ENCODE measurements around the gene MAP4.
"Not testable (repeated sequence)": the region's sequence is repeated elsewhere in the genome, so short reads cannot be mapped to it uniquely, and the experiment has no call there.

MAP4 gene

DNA sequence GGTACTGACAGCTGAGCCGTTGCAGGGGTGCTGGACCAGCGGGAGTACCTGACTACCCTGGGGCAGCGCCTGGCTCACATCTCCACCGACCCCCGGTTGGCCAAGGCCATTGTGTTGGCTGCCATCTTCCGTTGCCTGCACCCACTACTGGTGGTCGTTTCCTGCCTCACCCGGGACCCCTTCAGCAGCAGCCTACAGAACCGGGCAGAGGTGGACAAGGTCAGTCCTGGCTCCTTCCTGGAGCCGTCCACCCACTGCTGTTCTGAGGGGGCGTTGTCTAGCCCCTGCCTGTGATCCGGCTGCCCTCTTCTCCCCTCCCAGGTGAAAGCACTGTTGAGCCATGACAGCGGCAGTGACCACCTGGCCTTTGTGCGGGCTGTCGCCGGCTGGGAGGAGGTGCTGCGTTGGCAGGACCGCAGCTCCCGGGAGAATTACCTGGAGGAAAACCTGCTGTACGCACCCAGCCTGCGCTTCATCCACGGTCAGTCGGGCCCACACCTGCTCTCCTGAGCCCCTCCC is 167.6 kb downstream of the MAP4 start:
- Histone ChIP-seq H3K36me3 (ENCODE audit: control insufficient read depth in 1 of 2, insufficient read depth in 2 of 2, low read length in 2 of 2) (peaks cover 57 to 93% of the 10 kb centered on the region in 2 donors), H3K9me3 (ENCODE audit: control insufficient read depth in 1 of 2, low read length in 2 of 2) (no peaks in the 10 kb centered on the region), H3K27ac (ENCODE audit: low read depth, low read length) (no peak overlapping the region), H3K9ac (ENCODE audit: low read depth in 1 of 2, low read length in 2 of 2) (no peak overlapping the region), H3K4me1 (ENCODE audit: control insufficient read depth in 1 of 2, insufficient read depth in 2 of 2, low read length in 2 of 2) (no peaks in the 10 kb centered on the region), H3K27me3 (ENCODE audit: control insufficient read depth in 1 of 2, insufficient read depth in 2 of 2, low read length in 2 of 2) (no peaks in the 10 kb centered on the region), H3K4me3 (ENCODE audit: low read depth in 1 of 2, low read length in 2 of 2) (no peak overlapping the region)

DNA sequence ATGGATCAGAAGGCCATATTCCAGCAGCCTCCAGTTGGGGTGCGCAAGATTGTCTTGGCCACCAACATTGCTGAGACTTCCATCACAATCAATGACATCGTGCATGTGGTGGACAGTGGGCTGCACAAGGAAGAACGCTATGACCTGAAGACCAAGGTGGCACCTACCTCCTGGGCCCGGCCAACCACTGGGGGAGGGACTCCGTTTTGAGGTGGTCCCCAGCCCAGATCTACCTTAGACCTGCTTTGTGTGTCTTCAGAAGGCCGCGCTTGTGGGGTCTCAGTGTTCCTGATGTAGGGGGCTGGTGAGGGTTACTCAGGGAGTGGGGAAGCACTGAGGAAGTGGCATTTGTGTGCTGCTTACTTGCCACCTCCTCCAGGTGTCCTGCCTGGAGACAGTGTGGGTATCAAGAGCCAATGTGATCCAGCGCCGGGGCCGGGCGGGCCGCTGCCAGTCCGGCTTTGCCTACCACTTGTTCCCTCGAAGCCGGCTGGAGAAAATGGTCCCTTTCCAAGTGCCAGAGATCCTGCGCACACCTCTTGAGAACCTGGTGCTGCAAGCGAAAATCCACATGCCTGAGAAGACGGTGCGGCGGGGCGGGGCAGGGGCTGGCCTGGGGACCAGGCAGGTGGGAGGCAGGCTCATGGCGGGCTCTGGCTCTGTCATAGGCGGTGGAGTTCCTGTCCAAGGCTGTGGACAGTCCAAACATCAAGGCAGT is 168.3 kb downstream of the MAP4 start:
- H3K27ac ChIP-seq (ENCODE audit: low read depth, low read length), result no peak overlapping the region
- peaks cover 61 to 94% of the 10 kb centered on the region in 2 donors for H3K36me3 ChIP-seq (ENCODE audit: control insufficient read depth in 1 of 2, insufficient read depth in 2 of 2, low read length in 2 of 2)
- no peaks in the 10 kb centered on the region for H3K4me1 ChIP-seq (ENCODE audit: control insufficient read depth in 1 of 2, insufficient read depth in 2 of 2, low read length in 2 of 2)
- no peaks in the 10 kb centered on the region for H3K27me3 ChIP-seq (ENCODE audit: control insufficient read depth in 1 of 2, insufficient read depth in 2 of 2, low read length in 2 of 2)
- H3K9ac ChIP-seq (ENCODE audit: low read depth in 1 of 2, low read length in 2 of 2), result no peak overlapping the region
- no peak overlapping the region for H3K4me3 ChIP-seq (ENCODE audit: low read depth in 1 of 2, low read length in 2 of 2)
- no peaks in the 10 kb centered on the region for H3K9me3 ChIP-seq (ENCODE audit: control insufficient read depth in 1 of 2, low read length in 2 of 2)

DNA sequence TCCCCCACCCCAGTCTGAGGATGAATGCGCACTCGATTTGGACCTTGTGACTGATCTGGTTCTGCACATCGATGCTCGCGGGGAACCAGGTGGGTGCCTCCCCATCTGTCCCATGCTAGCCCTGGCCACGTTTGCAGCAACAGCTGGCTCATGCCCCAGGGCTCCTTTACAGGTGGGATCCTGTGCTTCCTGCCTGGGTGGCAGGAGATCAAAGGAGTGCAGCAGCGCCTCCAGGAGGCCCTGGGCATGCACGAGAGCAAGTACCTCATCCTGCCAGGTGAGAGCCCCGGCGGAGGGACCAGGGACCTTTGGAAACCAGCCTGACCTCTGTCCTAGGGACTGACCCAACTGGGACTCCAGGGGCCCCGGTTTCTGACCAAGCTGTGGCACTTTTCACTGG is 169.0 kb downstream of the MAP4 start:
- H3K27ac ChIP-seq (ENCODE audit: low read depth, low read length), result no peak overlapping the region
- H3K9ac ChIP-seq (ENCODE audit: low read depth in 1 of 2, low read length in 2 of 2), result no peak overlapping the region
- H3K27me3 ChIP-seq (ENCODE audit: control insufficient read depth in 1 of 2, insufficient read depth in 2 of 2, low read length in 2 of 2), result no peaks in the 10 kb centered on the region
- H3K36me3 ChIP-seq (ENCODE audit: control insufficient read depth in 1 of 2, insufficient read depth in 2 of 2, low read length in 2 of 2), result peaks cover 67 to 93% of the 10 kb centered on the region in 2 donors
- H3K4me3 ChIP-seq (ENCODE audit: low read depth in 1 of 2, low read length in 2 of 2), result no peak overlapping the region
- no peaks in the 10 kb centered on the region for H3K9me3 ChIP-seq (ENCODE audit: control insufficient read depth in 1 of 2, low read length in 2 of 2)
- no peaks in the 10 kb centered on the region for H3K4me1 ChIP-seq (ENCODE audit: control insufficient read depth in 1 of 2, insufficient read depth in 2 of 2, low read length in 2 of 2)

DNA sequence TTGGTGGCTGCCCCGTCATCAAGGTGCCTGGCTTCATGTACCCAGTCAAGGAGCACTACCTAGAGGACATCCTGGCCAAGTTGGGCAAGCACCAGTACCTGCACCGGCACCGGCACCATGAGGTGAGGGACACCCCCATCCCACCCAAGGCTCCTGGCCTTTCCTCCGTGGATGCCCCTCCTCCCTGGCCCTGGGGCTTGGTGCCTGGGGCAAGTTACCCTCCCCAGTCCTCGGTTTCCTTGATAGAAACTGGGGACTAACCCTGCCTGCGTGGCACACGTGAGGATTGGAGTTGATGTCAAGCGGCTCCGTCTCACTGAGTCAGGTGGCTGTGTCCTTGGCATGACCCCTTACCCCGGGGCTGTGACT is 169.4 kb downstream of the MAP4 start:
- Histone ChIP-seq H3K4me3 (ENCODE audit: low read depth in 1 of 2, low read length in 2 of 2) (no peak overlapping the region), H3K9ac (ENCODE audit: low read depth in 1 of 2, low read length in 2 of 2) (no peak overlapping the region), H3K4me1 (ENCODE audit: control insufficient read depth in 1 of 2, insufficient read depth in 2 of 2, low read length in 2 of 2) (no peaks in the 10 kb centered on the region), H3K27ac (ENCODE audit: low read depth, low read length) (no peak overlapping the region), H3K27me3 (ENCODE audit: control insufficient read depth in 1 of 2, insufficient read depth in 2 of 2, low read length in 2 of 2) (no peaks in the 10 kb centered on the region), H3K36me3 (ENCODE audit: control insufficient read depth in 1 of 2, insufficient read depth in 2 of 2, low read length in 2 of 2) (peaks cover 66 to 95% of the 10 kb centered on the region in 2 donors), H3K9me3 (ENCODE audit: control insufficient read depth in 1 of 2, low read length in 2 of 2) (no peaks in the 10 kb centered on the region)

DNA sequence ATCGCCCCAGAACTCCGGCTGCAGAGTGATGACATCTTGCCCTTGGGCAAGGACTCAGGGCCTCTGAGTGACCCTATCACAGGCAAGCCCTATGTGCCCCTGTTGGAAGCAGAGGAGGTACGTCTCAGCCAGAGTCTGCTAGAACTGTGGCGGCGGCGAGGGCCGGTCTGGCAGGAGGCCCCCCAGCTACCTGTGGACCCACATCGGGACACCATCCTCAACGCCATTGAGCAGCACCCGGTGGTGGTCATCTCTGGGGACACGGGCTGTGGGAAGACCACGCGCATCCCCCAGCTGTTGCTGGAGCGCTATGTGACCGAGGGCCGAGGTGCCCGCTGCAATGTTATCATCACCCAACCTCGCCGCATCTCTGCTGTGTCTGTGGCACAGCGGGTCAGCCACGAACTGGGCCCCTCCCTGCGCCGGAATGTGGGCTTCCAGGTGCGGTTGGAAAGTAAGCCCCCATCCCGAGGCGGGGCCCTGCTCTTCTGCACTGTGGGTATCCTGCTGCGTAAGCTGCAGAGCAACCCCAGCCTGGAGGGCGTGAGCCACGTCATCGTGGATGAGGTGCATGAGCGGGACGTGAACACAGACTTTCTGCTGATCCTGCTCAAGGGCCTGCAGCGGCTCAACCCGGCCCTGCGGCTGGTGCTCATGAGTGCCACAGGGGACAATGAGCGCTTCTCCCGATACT is 169.9 kb downstream of the MAP4 start:
- peaks cover 67 to 96% of the 10 kb centered on the region in 2 donors for H3K36me3 ChIP-seq (ENCODE audit: control insufficient read depth in 1 of 2, insufficient read depth in 2 of 2, low read length in 2 of 2)
- H3K9me3 ChIP-seq (ENCODE audit: control insufficient read depth in 1 of 2, low read length in 2 of 2), result no peaks in the 10 kb centered on the region
- H3K27me3 ChIP-seq (ENCODE audit: control insufficient read depth in 1 of 2, insufficient read depth in 2 of 2, low read length in 2 of 2), result no peaks in the 10 kb centered on the region
- H3K27ac ChIP-seq (ENCODE audit: low read depth, low read length), result no peak overlapping the region
- H3K9ac ChIP-seq (ENCODE audit: low read depth in 1 of 2, low read length in 2 of 2), result no peak overlapping the region
- no peaks in the 10 kb centered on the region for H3K4me1 ChIP-seq (ENCODE audit: control insufficient read depth in 1 of 2, insufficient read depth in 2 of 2, low read length in 2 of 2)
- no peak overlapping the region for H3K4me3 ChIP-seq (ENCODE audit: low read depth in 1 of 2, low read length in 2 of 2)

DNA sequence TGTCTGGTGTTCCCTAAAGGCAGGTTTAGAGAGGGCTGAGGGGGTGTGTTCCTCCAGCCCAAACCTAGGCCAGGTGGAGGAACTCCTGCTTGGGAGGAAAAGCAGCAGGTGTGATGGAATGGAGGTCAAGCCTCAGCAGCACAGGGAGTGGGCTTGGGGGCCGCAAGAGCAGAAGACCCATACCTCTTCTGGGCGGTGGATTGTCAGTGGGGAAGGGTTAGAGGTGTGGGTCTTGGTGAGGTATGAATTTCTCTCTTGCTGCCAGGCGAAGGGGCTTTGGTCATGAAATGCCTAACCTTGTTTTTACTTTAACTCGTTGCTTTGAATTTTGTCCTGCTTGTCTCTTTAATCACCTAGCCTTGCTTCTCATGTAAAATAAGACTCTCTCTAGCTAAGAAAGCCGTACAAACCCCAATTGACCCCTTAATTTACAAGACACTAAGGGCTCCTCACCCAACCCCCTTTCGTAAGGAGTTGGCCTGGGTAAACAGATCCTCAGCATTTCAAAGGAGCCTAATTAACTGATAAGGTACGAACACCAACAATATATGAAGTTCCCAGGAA is 174.3 kb downstream of the MAP4 start:
- Histone ChIP-seq H3K9me3 (ENCODE audit: control insufficient read depth in 1 of 2, low read length in 2 of 2) (no peaks in the 10 kb centered on the region), H3K27me3 (ENCODE audit: control insufficient read depth in 1 of 2, insufficient read depth in 2 of 2, low read length in 2 of 2) (no peaks in the 10 kb centered on the region), H3K9ac (ENCODE audit: low read depth in 1 of 2, low read length in 2 of 2) (no peak overlapping the region), H3K4me3 (ENCODE audit: low read depth in 1 of 2, low read length in 2 of 2) (no peak overlapping the region), H3K27ac (ENCODE audit: low read depth, low read length) (no peak overlapping the region), H3K36me3 (ENCODE audit: control insufficient read depth in 1 of 2, insufficient read depth in 2 of 2, low read length in 2 of 2) (peaks cover 50 to 82% of the 10 kb centered on the region in 2 donors), H3K4me1 (ENCODE audit: control insufficient read depth in 1 of 2, insufficient read depth in 2 of 2, low read length in 2 of 2) (no peaks in the 10 kb centered on the region)

DNA sequence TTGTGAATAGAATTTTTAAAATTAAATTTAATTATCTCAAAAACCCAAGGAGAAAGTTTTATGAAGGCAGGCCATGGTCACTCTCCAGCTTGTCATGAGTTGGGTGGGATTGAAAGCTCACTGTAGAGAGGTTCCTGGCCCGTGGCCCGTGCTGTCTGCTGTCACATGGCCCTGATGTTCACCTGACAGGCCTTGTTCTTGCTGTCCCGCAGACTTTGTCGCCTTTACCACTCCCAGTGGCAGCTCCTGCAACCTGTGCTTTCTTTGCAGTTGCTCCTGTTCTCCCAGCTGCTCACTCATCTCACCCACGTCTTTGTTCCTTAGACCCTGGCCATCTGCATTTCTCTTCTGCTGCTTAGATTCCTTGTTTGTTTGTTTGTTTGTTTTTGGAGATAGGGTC is 177.7 kb downstream of the MAP4 start:
- H3K4me3 ChIP-seq (ENCODE audit: low read depth in 1 of 2, low read length in 2 of 2), result no peak overlapping the region
- no peak overlapping the region for H3K9ac ChIP-seq (ENCODE audit: low read depth in 1 of 2, low read length in 2 of 2)
- H3K9me3 ChIP-seq (ENCODE audit: control insufficient read depth in 1 of 2, low read length in 2 of 2), result no peaks in the 10 kb centered on the region
- H3K4me1 ChIP-seq (ENCODE audit: control insufficient read depth in 1 of 2, insufficient read depth in 2 of 2, low read length in 2 of 2), result no peaks in the 10 kb centered on the region
- H3K27me3 ChIP-seq (ENCODE audit: control insufficient read depth in 1 of 2, insufficient read depth in 2 of 2, low read length in 2 of 2), result no peaks in the 10 kb centered on the region
- peaks cover 26 to 72% of the 10 kb centered on the region in 2 donors for H3K36me3 ChIP-seq (ENCODE audit: control insufficient read depth in 1 of 2, insufficient read depth in 2 of 2, low read length in 2 of 2)
- no peak overlapping the region for H3K27ac ChIP-seq (ENCODE audit: low read depth, low read length)

DNA sequence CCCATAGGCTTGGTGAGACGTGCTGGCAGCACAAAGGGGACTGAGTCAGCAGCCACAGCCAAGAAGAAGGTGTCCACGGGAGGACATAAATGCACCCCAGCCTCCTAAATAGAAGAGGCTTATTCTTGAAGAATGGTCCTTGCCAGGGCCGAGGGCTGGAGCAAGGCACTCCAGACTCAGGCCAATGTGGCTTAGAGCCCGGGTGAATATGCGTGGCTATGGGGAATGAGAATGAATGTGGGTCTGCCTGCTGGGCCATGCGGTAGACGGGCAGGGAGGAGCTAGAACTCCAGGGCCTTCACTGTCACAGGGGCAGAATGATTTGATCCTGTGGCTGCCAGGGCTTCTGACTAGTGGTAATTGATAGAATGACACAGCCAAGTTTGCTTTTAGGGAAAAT is 179.2 kb downstream of the MAP4 start:
- peaks cover 19 to 73% of the 10 kb centered on the region in 2 donors for H3K36me3 ChIP-seq (ENCODE audit: control insufficient read depth in 1 of 2, insufficient read depth in 2 of 2, low read length in 2 of 2)
- no peaks in the 10 kb centered on the region for H3K27me3 ChIP-seq (ENCODE audit: control insufficient read depth in 1 of 2, insufficient read depth in 2 of 2, low read length in 2 of 2)
- H3K4me3 ChIP-seq (ENCODE audit: low read depth in 1 of 2, low read length in 2 of 2), result no peak overlapping the region
- no peak overlapping the region for H3K27ac ChIP-seq (ENCODE audit: low read depth, low read length)
- H3K9me3 ChIP-seq (ENCODE audit: control insufficient read depth in 1 of 2, low read length in 2 of 2), result no peaks in the 10 kb centered on the region
- no peak overlapping the region for H3K9ac ChIP-seq (ENCODE audit: low read depth in 1 of 2, low read length in 2 of 2)
- no peaks in the 10 kb centered on the region for H3K4me1 ChIP-seq (ENCODE audit: control insufficient read depth in 1 of 2, insufficient read depth in 2 of 2, low read length in 2 of 2)

DNA sequence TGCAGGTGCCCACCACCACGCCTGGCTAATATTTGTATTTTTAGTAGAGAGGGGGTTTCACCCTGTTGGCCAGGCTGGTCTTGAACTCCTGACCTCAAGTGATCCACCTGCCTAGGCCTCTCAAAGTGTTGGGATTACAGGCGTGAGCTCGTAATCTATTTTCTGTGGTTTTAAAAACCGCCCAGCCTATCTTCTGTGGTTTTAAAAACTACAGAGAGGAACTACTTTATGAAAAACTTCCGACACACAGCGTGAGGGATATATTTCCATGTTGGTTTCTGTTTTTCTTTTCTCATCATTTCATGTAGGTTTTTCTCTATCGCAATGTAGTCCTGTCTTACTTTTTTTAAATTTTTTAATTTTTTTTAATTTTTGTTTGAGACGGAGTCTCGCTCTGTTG is 186.7 kb downstream of the MAP4 start:
- H3K36me3 ChIP-seq (ENCODE audit: control insufficient read depth in 1 of 2, insufficient read depth in 2 of 2, low read length in 2 of 2), result peaks cover 10 to 62% of the 10 kb centered on the region in 2 donors
- peaks cover 12 to 13% of the 10 kb centered on the region in 2 donors for H3K4me1 ChIP-seq (ENCODE audit: control insufficient read depth in 1 of 2, insufficient read depth in 2 of 2, low read length in 2 of 2)
- not testable (repeated sequence) for H3K9me3 ChIP-seq (ENCODE audit: control insufficient read depth in 1 of 2, low read length in 2 of 2); H3K4me3 ChIP-seq (ENCODE audit: low read depth in 1 of 2, low read length in 2 of 2); H3K27me3 ChIP-seq (ENCODE audit: control insufficient read depth in 1 of 2, insufficient read depth in 2 of 2, low read length in 2 of 2); H3K27ac ChIP-seq (ENCODE audit: low read depth, low read length); H3K9ac ChIP-seq (ENCODE audit: low read depth in 1 of 2, low read length in 2 of 2)

DNA sequence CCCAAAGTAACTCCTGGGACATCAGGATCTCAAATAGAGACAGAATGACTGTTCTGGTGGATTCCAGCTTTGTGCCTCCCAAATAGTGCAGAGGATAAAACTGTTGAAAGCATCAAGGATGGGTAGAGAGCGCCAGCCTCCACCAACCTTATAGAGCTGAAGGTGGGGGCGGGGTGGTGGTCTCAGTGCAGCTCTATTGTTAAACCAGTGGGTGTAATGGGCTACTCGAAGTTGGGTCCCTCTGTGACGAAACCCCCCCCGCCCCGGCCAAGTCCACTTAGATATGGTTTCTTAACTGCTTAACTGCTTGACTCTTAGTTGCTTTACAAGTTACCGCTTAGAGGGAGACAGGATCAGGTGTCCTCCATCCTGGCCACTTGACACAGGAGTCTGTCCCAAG is 190.6 kb downstream of the MAP4 start:
- H3K9me3 ChIP-seq (ENCODE audit: control insufficient read depth in 1 of 2, low read length in 2 of 2), result no peaks in the 10 kb centered on the region
- H3K4me1 ChIP-seq (ENCODE audit: control insufficient read depth in 1 of 2, insufficient read depth in 2 of 2, low read length in 2 of 2), result peaks cover 14 to 16% of the 10 kb centered on the region in 2 donors
- H3K27ac ChIP-seq (ENCODE audit: low read depth, low read length), result no peak overlapping the region
- H3K27me3 ChIP-seq (ENCODE audit: control insufficient read depth in 1 of 2, insufficient read depth in 2 of 2, low read length in 2 of 2), result no peaks in the 10 kb centered on the region
- peaks cover 6 to 24% of the 10 kb centered on the region in 2 donors for H3K36me3 ChIP-seq (ENCODE audit: control insufficient read depth in 1 of 2, insufficient read depth in 2 of 2, low read length in 2 of 2)
- peak overlapping the region; percentile 86 to 93 for H3K4me3 ChIP-seq (ENCODE audit: low read depth in 1 of 2, low read length in 2 of 2)
- peak overlapping the region; percentile 82 to 92 for H3K9ac ChIP-seq (ENCODE audit: low read depth in 1 of 2, low read length in 2 of 2)

Data from duodenal mucosa (tissue), 2 donors.